HCT116 (cell line): Measurements from ENCODE around the gene SRPRA.

Experiments
- CEBPB ChIP-seq: IDR thresholded peaks from 2 replicates; pipeline ENCODE4 v1.6.1; 2012; ENCODE audit warnings: low read depth
- CTCF ChIP-seq, 3 experiments: fragments of 200-600 bp in 1 of 3; sonication (generic) in 1 of 3; IDR thresholded peaks in 2 of 3; conservative IDR thresholded peaks in 1 of 3; 2 replicates each; pipeline ENCODE4 v1.5.1; 2012 to 2017; ENCODE audit warnings: low read depth in 2 of 3, low read length in 2 of 3, antibody characterized with exemption in 1 of 3, borderline replicate concordance in 1 of 3, control low read depth in 1 of 3, mild to moderate bottlenecking in 1 of 3, mixed read lengths in 1 of 3, mixed run types in 1 of 3, moderate library complexity in 1 of 3; ENCODE audit not compliant: insufficient read depth in 1 of 3
- EGR1 ChIP-seq: IDR thresholded peaks from 2 replicates; pipeline ENCODE4 v1.6.1; 2012; ENCODE audit warnings: low read depth
- ELF1 ChIP-seq: IDR thresholded peaks from 2 replicates; pipeline ENCODE4 v1.6.1; 2012; ENCODE audit warnings: low read depth, borderline replicate concordance
- EZH2 ChIP-seq: fragments of 200-600 bp; sonication (generic); IDR thresholded peaks from 2 replicates; pipeline ENCODE4 v1.6.1; 2017; ENCODE audit warnings: antibody characterized with exemption, mixed run types
- JUND ChIP-seq: IDR thresholded peaks from 2 replicates; pipeline ENCODE4 v1.6.1; 2012
- MAX ChIP-seq: IDR thresholded peaks from 2 replicates; pipeline ENCODE4 v1.6.1; 2012
- POLR2A ChIP-seq: IDR thresholded peaks from 2 replicates; pipeline ENCODE4 v1.7.0; 2011; ENCODE audit warnings: borderline replicate concordance; ENCODE audit not compliant: insufficient read depth, insufficient read length; ENCODE audit errors: extremely low read depth
- POLR2AphosphoS5 ChIP-seq: IDR thresholded peaks from 2 replicates; pipeline ENCODE4 v1.6.1; 2011; ENCODE audit warnings: mild to moderate bottlenecking, low read depth, low read length, moderate library complexity
- RAD21 ChIP-seq: IDR thresholded peaks from 2 replicates; pipeline ENCODE4 v1.6.1; 2012; ENCODE audit warnings: low read depth, mild to moderate bottlenecking
- SIN3A ChIP-seq: IDR thresholded peaks from 2 replicates; pipeline ENCODE4 v1.6.1; 2012; ENCODE audit warnings: low read depth
- SP1 ChIP-seq: IDR thresholded peaks from 2 replicates; pipeline ENCODE4 v1.6.1; 2012; ENCODE audit warnings: low read depth
- SRF ChIP-seq: IDR thresholded peaks from 2 replicates; pipeline ENCODE4 v1.6.1; 2012; ENCODE audit warnings: low read depth
- ZNF274 ChIP-seq: fragments of 200-500 bp; sonication (Bioruptor generic); IDR thresholded peaks from 2 replicates; pipeline ENCODE4 v1.6.1; 2014; ENCODE audit warnings: mild to moderate bottlenecking, low read depth, low read length, inconsistent platforms

GRCh38 chr11:126257144-126257543, 11.6 kb downstream of the SRPRA start:
- TF ChIP-seq CTCF (IDR thresholded peaks at IDR 0.05 in 2 of 3, conservative IDR thresholded peaks at IDR 0.05 in 1 of 3; ENCODE audit: borderline replicate concordance in 1 of 3, insufficient read depth in 1 of 3, low read depth in 2 of 3, low read length in 2 of 3) (no peak), POLR2A (no peak), JUND (no peak), SP1 (no peak), CEBPB (no peak), ELF1 (no peak), EGR1 (no peak), ZNF274 (no peak), MAX (no peak), RAD21 (no peak), SIN3A (no peak), EZH2 (no peak), POLR2AphosphoS5 (no peak), SRF (no peak)
